Measurements from ENCODE around the gene PLEKHA7. TPM values are rescaled to one million over a fixed set of nuclear protein-coding genes. Genes with fewer than 3 reads are reported as not detected.
"Not testable (repeated sequence)": the region's sequence is repeated elsewhere in the genome, so short reads cannot be mapped to it uniquely, and the experiment has no call there.

The PLEKHA7 gene
- total RNA-seq, 1 experiment from 2014 or later: 8.9 TPM

- no peak for DNase-seq (ENCODE audit: low read depth)
Observed at GRCh38 chr11:16880184-16880801, 133.9 kb downstream of the PLEKHA7 start.

DNA sequence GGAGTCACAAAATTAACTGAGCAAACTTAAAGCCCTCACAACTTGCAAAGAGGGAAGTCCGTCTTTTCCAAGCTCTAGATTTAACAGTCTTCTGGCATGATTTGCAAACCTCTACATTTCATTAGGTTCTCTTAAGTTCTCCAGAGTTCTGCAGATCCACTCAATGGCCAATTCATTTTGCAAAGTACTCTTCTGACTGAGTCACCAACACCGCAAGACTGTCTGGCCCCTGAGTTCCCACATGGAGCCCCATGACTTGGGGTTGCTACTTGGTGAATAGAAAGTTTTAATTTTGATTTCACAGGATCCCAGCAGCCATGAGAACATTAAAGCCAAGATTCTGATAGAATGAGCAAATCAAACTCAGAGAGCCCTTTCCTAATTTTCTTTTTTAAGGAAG is 134.5 kb downstream of the PLEKHA7 start:
- DNase-seq (ENCODE audit: low read depth): no peak

DNA sequence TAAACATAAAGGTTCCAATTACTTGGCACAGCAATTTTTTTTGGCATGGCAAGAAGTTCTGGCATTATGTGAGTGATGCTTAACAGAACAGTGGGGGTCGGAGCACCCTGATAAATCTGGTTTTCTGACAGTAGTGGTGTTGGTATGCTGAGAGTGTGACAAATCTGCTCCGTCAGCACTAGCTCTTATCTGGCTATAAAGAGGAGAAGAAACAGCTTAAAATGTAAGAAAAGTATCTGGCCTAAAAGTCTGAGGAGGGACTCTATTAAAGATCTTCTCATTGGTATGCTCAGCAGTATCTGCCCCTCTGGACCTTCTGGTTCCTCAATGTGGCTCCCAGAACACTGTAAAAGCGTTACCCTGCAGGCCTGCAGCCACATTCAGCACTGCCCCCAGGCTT is 137.4 kb downstream of the PLEKHA7 start:
- DNase-seq (ENCODE audit: low read depth): no peak

DNA sequence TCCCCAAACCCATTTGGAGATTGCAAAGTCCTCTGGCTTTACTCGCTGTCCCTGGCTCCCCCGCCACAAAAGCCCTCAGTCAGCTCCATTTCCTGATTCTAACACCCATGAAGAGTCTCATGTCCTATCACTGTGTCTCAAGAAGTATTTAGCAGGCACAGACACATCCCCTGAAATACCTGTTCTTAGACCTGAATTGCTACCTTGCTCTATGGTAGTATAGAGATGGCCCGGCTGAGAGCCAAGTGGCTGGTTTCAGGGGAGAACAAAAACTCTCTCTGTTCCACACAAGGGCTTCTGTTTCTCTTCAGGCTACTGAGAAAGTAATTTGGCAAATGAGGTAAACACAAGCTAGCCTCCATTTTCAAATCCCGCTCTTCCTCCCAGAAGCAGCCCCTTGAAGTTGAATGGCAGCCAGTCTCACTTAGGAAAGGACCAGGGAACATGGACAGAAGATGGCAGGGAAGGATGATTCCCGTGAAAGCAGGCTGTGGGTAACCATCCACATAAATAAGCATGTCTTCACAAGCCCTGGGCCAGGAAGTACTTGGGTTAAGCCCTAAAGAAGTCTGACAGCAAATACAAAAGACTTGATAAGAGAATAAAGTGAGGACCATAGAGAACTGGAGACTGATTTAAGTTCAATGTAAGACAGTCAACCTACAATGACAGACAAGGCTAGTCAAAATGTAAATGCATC is 138.0 kb downstream of the PLEKHA7 start:
- no peak for DNase-seq (ENCODE audit: low read depth)

DNA sequence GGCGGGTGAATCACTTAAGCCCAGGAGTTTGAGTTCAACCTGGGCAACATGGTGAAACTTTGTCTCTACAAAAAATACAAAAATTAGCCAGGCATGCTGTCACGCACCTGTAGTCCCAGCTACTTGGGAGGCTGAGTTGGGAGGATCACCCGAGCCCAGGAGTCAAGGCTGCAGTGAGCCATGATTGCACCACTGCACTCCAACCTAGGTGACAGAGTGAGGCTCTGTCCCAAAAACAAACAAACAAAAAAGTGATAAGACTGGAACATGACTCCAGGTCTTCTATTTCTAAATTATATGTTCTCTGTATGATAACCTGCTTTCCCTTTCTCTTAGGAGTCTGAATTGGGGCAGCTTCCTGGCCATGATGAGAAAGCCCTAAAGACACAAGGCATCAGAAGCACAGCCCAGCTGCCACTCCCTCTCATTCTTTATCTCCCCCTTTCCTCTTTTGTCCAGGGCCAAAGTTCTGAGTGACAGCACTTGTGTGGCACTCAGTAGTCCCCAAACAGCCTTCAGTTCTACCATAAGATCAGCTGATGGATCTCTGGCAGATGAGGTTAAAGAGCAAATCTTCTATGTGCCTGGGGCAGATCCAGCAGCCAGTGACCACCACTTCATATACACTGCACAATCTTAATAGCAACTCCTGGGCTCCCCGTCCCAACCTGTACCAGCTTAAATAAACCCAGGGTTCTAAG is 139.8 kb downstream of the PLEKHA7 start:
- DNase-seq (ENCODE audit: low read depth): no peak

- DNase-seq (ENCODE audit: low read depth): no peak
Observed at GRCh38 chr11:16873289-16873688, 140.9 kb downstream of the PLEKHA7 start.

- DNase-seq (ENCODE audit: low read depth): no peak
Observed at GRCh38 chr11:16871368-16871767, 142.8 kb downstream of the PLEKHA7 start.

DNA sequence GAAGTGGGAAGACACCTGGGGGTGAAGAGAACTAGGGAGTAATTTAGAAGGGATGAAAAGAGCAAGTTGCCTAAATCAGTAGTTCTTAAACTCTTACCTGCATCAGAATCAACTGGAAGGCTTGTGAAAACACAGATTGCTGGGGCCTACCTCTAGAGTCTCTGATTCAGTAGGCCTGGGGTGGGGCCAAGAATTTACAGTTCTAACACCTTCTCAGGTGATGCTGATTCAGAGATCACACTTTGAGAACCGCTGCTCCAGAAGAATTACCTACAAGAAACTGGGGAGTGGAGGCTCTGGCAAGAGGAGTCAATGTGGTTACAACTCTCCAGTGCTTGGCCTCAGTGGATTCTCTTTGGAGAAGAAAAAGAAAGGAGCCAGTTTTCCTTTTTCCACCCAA is 147.1 kb downstream of the PLEKHA7 start:
- no peak for DNase-seq (ENCODE audit: low read depth)

DNA sequence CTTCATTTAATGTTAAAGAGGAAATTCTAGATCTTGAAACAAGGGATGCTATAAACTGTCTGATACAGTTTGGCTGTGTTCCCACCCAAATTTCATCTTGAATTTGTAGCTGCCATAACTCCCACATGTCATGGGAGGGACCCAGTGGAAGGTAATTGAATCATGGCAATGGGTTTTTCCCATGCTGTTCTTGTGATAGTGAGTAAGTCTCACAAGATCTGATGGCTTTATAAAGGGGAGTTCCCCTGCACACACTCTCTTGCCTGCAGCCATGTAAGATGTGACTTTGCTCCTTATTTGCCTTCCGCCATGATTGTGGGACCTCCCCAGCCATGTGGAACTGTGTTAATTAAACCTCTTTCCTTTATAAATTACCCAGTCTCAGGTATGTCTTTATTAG is 149.8 kb downstream of the PLEKHA7 start:
- not testable (repeated sequence) for DNase-seq (ENCODE audit: low read depth)

DNA sequence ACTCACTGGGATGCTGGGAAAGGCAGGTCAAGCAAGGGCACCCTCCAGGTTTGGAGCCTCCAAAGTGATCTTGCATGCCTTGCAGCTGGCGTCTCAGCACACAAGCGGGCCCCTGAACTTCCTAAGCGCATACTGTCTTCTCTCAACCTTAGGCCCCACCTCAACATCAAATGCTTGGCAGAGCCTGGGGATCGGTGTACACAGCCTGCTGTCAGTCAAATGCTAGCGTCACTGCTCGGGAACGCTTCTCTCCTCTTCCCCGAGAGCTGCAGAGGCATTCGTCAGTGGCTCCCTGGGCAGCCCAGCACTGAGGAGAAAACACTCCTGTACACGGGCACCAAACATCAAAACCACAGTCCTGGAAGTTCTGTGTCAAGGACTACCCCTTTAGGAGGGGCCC is 150.8 kb downstream of the PLEKHA7 start:
- no peak for DNase-seq (ENCODE audit: low read depth)

GRCh38 chr11:16862726-16863125 is 151.5 kb downstream of the PLEKHA7 start:
- no peak for DNase-seq (ENCODE audit: low read depth)

DNA sequence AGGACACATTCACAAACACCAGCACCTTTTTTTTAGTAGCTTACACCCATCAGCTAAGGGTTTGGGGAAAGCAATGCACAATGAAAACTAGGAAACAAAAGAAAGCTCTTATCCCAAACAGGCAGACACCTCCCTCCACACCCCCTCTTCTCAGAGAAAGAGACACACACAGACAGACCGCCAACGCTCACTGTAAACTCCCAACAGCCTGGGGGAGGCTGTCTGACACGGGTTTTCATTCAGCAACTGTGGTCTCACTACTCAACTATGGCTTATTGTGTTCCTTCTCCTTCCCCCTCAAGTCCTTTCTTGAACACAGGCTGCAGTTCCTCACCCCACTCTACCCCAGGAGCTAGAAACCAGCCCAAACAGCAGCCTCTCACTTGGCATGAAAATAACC is 152.4 kb downstream of the PLEKHA7 start:
- no peak for DNase-seq (ENCODE audit: low read depth)

GRCh38 chr11:16860617-16861016 is 153.6 kb downstream of the PLEKHA7 start:
- DNase-seq (ENCODE audit: low read depth): no peak

DNA sequence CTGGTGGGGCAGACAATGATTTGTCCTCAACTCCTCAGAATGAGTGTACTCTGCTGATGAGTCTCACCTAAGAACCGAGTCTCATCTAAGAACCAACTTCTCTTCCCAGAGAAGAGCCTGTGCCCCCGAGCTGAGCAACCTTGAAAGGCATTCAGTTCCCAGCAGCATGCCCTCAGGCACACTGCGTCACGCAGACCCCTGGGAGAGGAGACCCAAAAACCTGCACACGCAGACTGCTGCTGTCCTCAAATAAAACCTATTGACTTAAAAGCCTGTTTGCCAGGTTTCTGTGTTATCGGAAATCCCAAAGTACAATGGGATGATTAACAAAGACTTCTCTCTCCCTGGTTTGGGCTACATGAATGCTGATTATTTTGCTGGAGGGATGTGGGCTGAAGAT is 154.6 kb downstream of the PLEKHA7 start:
- no peak for DNase-seq (ENCODE audit: low read depth)

DNA sequence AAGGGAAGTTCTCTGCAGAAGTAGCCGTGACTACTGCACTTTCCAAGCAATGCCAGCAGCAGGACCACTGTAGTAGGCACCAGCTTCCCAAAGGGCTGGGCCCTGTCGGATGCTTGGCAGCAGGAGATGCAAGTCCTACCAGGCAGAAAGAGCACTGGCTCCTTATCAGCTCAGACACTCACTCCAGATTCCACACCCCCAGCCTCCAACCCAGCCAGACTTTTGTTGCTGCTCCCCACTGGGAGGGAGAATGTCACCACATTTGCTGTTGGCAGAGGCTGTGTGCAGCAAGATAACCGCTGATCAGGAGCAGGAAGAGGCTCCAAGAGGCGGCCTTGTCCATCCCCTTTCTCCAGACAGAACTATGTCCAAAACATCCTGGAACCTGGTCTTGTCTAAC is 157.0 kb downstream of the PLEKHA7 start:
- DNase-seq (ENCODE audit: low read depth): no peak

GRCh38 chr11:16856022-16856471 is 158.2 kb downstream of the PLEKHA7 start:
- DNase-seq (ENCODE audit: low read depth): no peak

DNA sequence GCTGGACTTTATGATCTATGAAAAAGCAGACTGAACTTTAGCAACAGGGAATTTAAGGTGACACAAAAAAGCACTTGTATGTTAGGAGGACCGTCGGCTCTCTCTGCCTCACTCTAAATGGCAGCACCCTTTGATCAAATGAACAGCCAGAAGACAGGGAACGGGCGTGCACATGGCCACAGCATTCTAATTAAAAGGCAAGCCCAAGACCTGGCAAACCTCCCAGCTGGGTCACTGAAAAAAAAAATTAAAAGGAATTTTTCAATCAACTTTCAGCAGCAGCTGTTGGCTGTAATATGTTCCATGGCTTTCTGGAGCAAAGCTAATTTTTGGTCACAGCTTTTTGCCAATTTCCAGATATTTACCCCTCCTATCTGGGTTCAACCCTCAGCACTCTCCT is 159.2 kb downstream of the PLEKHA7 start:
- DNase-seq (ENCODE audit: low read depth): no peak

GRCh38 chr11:16853859-16854258 is 160.4 kb downstream of the PLEKHA7 start:
- DNase-seq (ENCODE audit: low read depth): no peak

DNA sequence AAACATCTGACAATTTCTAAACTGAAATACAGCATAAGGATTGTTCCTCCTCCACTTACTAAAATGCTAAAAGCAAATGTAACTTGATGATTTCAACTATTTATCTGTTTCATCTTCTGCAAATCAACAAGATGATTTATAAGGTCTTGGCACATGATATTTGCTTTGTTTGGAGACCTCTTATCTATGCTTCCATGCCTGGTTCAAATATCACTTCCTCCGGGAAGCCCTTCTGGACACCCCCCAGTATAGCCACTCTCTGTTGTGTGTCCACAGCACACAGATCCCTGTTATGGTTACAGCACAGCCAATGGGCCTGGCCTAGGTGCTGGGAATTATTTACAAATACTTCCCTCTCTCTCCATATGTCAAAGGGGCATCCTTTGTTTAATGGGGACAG is 160.9 kb downstream of the PLEKHA7 start:
- no peak for DNase-seq (ENCODE audit: low read depth)

DNA sequence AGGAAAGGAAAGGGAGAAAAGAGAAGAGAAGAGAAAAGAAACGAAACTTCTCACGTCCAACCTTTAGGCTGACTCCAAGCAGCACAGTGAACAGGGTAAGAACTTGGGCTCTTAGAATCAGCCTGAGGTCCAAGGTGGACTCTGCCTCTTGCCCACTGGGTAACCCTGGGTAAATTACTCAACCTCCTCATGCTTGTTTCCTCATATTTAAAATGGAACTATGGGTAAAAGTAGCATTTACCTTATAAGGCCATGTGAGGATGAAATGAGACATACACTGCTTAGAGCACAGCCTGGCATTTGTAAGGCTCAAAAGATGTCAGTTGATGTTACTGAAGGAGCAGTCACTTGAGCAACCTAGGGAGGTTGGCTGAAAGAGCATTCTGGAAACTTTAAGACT is 167.9 kb downstream of the PLEKHA7 start:
- no peak for DNase-seq (ENCODE audit: low read depth)

DNA sequence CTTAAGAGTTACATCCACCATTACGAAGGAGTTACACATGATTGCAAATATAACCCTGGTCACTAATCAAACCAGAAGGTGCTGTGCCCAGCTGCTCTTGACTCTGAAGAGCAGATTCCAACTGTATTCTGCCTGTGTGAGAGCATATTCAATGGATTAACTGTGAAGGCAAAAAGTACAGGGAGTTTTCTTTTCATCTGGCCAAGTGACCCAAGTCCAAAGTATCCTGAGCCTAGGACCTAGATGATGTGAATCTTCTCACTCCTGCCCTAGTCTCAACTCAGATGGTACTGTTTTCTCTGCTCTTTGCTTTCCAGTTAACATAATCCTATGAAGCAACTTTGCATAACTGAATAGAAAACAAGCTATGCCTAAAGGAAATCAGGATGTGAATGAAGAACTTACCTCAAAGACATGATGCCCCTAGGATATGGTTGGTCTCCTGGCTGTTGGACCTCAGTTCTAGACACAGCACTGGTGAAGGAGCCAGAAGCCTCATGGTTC is 169.9 kb downstream of the PLEKHA7 start:
- DNase-seq (ENCODE audit: low read depth): no peak

- DNase-seq (ENCODE audit: low read depth): peak; percentile 26
Observed at GRCh38 chr11:16843294-16843693, 170.9 kb downstream of the PLEKHA7 start.

GRCh38 chr11:16841984-16842383 is 172.2 kb downstream of the PLEKHA7 start:
- no peak for DNase-seq (ENCODE audit: low read depth)

All from Daoy (cell line).